GM19468 (cell line): Measurements from ENCODE around the gene CTDP1.

ENCODE experiments used
- ATAC-seq: cut with Tn5 transposase; IDR thresholded peaks from one replicate; pipeline ENCODE4 v1.9.1; 2021; ENCODE audit warnings: mild to moderate bottlenecking, moderate library complexity, moderate number of reproducible peaks; ENCODE audit not compliant: unreplicated experiment; ENCODE audit errors: extremely low read depth

Gene CTDP1

DNA sequence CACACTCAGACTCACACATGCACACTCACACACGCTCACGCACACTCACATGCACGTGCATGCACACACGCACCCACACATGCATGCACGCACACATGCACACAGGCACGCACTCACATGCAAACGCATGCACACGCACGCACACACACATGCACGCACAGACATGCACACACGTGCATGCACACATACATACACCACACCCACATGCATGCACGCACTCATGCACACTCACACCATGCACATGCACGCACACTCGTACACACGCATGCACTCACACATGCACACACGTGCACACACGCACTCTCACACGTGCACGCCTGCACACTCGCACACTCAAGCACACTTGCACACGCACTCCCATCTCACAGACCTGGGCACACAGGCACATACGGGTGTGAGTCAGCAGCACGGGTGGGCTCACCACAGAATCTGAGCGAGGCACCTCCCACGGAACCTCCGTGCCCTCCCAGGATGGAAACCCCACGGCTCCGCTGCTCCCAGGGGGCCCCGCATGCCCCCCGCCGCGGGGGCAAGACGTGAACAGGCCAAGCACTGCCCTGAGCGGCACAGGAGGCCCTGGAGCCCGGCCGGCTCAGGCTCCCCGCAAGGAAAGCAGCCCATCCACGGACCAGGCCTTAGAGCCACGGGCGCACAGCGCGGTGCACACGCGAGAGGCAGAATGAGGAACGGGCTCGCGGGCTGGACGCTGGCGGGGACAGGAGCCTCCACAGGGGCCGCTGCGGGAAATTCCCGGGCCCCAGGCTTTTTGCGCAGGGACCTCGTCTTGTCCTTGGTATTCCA, 109.7 kb downstream of the CTDP1 start:
- no peak for ATAC-seq

DNA sequence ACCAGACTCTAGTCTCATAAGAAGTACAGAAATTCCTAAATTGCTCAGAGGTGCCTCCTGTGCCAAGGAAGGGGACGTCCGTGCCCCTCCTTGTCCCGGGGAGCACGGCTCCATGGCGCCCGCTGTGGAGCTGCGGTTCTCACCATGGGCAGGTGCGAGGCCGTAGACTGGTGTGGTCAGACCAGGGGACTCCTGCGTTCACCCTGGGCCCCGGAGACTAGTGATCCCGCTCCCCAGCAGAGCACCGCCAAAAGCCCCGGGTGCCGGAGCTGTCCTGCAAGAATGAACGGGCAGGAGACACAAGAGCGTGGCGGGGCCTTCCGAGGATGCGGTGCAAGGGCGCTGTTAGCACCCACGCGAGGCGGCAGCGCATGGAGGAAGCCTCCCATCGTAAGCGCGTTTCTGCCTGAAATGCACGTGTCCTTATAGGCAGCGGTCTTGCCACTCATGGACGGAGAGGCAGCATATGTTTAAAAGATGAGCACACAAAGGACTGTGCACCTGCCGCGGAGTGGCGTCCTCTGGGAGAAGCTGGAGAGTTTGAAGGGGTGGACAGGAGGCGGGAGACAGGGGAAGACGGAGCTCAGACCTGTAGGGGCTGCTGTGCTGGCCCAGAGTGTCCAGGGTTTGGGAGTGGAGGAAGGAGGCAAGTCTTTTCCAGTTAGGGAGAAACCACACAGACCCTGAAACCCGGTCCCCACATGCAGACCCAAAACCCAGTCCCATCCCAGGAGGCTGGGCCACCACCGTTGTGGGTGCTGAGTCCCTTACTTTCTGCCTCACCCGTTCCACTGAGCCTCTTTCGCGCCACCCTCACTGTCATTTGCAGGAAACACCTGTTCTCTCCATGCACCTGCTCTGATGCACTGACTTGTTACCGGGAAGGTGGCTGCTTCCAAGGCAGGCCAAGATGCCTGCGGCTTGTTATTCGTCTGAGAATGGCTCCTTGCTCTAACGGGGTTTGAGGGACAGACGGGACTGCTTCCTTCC, 110.6 kb downstream of the CTDP1 start:
- no peak for ATAC-seq

DNA sequence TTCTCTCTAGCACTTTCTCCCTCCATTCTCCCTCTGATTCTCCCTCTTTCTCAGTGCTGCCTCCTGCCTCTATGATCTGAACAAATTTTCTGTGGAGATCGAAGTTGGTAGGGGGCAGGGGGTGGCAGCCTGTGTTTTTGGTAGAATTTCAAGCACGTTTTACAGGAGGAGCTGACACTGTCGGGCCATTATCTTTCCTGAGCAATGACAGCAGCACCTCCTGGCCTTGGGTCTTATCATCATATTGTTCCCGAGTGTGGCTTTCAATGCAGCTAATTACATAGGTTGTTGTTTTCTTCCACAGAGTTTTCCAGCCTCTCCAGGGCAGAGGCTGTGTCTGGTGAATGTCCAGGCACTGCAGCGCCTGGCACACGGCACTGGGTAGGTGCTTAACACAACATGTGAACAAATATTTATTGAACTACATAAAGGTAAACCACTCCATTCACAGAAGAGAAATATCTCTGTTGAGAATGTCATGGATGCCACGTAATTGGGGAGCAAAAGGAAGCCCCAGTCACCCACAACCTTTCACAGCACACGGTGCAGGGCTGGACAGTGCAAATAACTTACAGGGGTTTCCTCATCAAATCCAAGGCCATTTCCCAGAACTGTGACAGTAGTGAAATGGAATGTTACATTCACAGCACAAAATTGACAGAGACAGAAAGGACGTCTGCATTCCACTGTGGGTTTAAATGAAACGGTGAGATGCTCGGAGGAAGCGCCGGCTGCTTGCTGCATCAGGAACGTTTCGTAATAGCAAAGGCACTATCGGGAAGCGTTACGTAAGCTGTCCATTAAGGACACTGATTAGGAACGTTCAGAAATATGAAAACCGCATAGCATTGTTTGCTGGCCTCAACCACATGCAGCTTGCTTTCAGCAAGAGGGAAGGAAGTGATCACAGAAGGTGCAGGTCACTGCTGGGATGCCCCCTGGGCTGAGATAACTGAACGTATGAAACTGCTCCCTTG, 111.7 kb downstream of the CTDP1 start:
- ATAC-seq, result no peak

DNA sequence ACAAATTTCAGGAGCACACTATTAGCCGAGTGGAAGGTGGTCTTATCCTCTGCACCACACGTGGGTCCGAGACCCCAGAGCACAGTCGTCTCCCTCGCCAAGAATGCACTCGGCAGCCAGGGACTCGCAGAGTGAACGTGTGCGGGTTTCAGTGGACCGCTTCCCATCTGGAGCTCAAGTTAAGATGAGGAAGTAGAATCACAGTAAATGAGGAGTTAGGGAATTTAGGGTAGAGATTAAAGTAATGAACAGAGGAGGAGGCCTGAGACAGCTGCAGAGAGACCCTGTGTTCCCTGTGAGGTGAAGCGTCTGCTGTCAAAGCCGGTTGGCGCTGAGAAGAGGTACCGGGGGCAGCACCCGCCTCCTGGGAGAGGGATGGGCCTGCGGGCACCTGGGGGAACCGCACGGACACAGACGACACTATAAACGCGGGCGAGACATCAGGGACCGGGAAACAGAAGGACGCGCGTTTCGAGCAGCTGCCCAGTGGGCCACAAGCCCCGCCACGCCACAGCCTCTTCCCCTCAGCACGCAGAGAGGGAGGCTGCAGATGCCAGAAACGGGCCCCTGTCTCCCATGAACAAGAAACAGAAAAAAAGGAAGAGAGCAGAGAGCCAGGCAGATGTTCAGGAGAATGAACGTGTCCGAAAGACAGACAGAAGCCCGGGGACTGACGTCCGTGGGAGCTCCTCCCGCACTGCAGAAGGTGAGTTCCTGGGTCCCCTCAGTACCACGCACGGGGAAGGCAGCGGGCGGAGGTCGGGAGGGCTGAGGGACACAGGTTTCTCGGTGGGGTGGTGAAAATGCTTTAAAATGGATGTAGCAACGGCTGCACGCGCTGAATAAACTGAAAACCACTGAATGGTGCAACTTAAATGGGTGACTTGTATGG, 112.7 kb downstream of the CTDP1 start:
- no peak for ATAC-seq

DNA sequence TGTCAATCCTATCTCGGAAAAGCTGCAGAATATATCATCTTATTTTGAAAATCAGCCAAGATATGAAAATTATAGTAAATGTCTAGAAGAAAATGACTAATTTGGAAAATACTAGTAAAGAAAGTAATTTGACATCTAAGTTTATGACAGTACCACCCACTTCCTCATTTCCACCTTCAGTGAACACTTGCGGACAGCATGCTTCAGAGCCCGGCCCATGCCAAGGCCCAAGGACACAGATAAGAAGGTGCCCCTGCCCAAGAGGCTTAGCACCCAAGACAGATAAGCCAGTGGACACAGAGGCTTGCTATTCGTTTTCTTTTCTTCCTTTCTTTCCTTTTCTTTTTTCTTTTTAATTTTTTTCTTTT, 113.4 kb downstream of the CTDP1 start:
- ATAC-seq, result no peak

DNA sequence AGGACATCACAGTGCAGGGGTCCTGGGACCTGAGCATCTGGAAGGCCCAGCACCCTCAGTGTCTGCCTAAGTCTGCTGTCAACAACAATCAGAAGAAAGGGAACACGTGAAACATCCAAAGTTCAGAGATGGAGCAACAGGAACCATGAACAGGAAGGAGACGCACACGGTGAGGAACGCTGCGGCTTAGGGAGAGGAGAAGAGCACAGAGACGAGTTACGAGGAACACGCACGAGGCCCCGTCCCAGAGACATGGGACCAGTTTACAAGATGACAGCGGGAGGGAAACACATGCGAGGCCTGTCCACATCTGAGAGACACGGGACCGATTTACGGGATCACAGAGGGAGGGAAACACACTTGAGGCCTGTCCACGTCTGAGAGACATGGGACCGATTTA, 115.2 kb downstream of the CTDP1 start:
- ATAC-seq, result no peak

DNA sequence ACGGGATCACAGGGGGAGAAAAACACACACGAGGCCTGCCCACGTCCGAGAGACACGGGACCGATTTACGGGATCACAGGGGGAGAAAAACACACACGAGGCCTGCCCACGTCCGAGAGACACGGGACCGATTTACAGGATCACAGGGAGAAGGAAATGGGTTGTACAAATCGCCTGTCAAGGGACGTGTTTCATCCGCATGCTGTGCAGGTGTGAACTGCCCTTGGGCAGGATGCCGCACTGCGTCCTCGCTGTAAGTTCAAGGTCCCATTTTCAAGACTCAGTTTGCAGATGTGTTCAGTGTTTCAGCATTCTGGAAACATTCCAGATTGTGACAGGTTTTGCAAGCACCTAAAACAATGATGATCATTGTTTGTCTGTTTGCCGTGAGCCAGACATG, 115.8 kb downstream of the CTDP1 start:
- ATAC-seq, result no peak

DNA sequence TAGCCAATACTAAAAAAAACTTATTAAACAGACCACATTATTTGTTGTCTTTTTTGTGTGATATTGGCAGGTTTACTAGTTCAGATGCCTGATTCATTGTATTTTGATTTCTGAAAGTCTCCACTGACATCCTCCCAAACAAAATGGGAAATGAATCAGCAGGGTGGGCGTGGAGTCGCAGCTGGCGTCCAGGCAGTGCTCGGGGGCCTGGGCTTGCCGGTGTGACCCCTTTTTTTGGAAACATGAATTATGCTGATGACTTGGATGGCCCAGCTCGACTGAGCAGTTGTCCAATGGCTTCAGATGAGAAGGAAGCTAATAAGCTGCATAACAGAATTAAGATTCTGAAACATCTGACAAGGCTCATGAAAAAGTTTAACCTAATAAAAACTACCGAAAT, 116.4 kb downstream of the CTDP1 start:
- ATAC-seq, result no peak

DNA sequence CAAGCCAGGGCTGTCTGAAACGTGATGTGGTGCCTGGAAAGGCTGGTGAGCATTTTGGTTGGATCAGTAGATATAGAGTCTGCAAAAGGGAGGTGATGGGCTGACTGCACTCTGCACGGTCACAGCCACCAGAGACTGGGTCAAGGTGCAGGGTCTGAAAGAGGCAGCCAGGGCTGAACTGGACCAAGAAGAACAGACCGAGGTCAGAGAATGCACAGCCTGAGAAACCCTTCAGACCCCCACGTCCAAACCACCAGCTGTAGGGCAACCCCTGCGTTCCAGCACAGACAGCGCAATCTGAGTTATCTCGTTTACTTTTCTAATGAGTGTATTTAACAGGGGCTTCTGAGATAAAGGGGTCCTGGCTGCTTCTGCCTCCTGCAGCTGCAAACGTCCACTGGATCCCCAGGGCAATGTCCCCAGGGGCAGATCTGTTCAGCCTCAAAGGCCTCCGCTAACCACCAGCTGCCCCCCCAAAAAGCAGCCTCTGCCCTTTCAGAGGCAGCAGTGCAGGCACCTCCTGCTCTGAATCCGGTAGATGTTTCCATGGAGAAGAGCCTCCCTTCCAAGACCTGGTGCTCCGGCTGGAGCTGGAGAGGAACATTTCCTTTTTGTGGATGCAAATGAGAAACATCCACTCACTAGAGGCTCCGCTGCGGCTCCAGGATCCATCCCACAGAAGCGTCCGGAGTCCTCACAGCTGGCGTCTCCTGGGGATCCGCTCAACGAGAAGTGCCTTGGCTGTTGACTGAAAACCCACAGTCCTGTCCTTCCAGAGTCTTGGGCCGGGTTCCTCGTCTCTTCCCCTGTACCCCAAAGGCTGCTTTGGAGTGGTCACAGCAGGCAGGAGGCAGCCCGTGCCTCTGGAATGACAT, 117.2 kb downstream of the CTDP1 start:
- no peak for ATAC-seq

DNA sequence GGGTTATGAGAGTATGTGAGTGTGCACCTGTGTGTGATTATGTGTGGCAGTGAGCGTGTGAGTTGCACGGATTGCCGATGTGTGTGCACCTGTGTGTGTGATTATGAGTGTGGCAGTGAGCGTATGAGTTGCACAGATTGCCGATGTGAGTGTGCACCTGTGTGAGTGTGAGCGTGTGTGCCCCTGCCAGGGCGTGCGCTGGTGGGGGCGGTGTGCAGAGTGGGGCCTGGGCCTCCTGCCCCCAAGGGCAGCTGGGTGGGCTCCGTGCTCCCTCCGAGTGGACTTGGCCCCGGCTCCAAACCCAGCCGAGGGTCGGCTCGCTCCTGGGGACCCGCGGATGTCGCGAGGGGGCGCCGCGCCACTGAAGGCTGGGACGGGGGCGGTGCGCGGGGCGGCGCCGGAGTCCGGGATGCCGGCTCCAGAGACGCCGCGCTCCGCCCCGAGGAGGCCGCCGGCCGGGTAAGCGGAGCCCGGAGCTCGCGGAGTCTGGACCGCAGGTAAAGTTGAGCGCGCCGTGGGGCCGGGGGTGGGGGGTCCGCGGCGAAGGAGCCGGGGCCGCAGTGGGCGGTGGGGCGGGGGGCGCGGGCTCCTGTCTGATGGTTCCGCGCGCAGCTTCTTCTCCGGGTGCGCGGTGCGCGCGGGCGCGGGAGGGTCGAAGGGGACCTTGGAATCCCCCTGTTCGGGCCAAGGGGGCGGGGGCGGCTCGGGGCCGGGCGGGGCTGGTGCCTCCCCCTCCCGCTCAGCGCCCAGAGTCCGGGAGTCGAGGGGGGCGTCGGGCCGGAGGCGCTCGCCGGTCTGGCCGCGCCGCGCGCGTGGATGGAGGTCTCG, 118.1 kb downstream of the CTDP1 start, which contains the start of gene KCNG2:
Gene KCNG2, plus strand, starts transcription at position 421 of the 828 bp plus-strand sequence. CDS start 65,730 bp downstream, outside the sequence.
- no peak for ATAC-seq

DNA sequence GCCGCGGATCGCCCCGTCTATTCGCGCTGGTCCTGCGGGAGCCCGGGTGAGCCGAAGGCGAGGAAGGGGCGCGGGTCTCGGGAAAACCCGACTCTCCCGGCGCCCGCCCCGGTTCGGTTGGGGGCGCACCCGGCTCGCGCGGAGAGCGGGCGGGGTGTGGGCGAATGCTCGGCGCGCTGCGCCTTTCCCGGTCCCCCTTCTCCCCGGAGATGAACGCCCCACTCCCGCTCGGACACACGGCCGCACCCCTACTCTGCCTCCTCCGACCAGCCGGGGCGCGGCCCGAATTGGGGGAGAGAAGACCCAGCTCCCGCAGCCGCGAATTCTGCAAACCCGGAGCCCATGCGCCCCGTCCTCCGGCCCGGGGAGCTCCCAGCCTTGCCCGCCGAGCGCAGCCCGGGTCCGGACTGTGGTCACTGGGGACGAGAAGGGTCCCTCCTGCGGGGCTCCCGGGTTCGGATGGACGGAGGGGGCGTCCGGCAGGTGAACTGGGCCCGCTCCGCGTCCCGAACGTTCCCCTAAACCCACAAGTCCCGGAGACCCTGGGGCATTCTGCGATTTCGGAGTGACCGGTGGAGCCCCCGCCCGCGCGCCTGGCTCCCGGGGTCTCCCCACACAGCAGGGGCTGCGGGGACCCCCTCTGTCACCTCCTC, 118.9 kb downstream of the CTDP1 start:
- ATAC-seq, result no peak

DNA sequence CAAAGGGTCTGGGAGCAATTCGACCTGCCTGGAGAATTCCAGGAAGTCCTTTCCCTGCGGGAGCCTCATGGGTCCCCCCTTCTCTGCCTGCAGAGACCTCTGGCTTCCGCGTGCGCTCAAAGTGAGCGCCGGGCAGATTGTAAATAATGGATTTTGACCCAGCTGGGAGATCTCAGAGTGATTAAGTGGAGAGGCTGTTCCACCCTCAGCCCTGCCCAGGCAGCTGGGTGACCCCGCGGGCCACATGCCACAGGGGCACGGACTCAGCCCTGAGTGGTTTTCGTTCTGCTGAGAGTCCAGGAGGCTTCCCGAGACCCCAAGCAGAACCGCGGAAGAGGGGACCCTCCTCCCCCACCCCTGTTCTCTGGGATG, 119.4 kb downstream of the CTDP1 start:
- ATAC-seq, result no peak

DNA sequence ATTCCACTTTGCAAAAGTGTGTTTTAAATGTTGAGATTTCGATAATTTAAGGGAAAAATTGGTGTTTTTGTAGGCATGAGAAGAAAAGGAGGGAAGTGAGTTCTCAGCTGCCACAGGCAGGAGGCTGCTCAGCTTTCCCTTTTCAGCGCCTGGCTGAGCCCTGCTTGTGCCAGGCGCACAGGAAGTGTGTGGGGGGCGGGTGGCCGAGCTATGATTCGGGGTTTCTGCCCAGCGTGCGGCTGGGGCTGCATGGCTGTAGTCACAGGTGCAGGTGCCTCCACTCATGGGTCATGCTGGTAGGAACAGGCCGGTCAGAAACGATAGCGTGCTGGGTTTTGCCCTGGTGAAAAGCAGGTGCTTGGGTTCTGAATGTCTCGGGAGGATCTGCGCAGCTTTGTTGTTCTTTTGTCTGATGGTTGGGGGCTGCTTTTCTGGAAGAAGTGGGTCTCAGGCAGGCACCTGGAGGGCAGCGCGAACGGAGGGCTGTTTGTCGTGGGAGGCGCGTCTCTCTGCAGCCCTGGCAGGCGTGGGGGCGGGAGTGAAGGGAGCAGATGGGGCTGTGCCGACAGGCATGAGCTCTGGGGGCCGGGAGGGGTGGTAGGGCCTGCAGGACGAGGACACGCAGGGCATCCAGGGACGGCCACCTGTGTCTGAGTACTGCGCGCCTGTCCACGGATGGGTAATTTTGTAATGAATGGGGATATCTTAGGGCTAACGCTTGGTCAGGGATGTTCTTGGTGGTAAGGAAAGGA, 120.2 kb downstream of the CTDP1 start:
- no peak for ATAC-seq

DNA sequence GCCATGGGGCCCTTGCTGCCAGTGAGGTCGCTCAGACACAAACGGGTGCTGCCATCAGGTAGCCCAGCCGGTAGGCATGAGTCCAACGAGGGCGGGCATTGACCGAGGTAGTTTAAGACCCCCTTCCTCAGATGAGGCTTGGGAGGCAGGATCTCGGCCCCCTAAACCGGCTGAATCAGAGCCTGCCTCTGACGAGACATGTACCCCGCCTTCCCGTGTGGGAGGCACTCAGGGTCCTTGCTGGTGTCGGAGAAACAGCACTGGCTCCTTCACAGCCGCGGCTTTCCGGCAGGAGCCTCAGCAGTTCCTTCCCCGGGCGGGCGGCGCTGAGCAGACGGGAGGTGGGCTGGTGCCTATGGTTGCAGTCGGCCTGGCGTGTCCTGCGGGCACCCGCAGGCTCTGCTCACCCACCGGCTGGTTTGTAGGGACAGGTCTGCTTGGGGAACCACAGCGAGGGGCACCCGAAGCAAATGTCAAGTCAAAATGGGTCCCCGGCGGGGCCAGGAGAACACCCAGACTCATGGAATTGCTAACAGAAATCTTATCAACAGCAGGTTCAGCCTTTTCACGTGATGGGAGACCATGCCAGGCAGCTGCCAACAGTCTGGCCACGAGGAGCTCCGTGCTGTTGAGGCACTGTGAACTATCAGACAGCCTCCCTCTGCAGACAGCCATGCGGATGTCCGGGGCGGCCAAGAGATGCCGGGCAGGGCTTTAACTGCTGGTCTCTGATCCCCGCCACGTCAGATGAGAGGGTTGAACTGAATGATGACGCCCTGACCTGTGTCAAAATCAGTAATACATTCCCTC, 121.0 kb downstream of the CTDP1 start:
- ATAC-seq, result no peak

DNA sequence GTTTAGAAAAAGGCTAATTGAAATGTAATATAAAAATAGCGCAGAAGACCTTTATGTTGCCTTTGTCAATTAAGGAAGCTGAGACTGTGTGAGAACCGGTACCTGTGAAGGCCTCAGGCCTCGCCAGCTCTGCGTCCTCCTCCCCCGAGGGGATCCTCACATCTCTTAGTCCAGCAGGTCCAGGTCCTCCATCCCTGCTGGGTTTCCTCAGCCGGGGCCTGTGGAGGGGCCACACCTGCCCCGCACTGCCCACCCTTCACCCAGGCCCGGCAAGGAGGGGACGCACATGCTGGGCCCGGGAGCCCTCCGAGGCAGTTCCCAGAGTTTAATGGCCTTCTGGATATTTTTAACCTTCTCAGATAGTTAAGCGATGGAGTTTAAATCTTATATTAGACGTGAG, 121.6 kb downstream of the CTDP1 start:
- ATAC-seq, result no peak
